GM23248 (cell line): ENCODE data around the gene ACOD1. TPM values are rescaled to one million over a fixed set of nuclear protein-coding genes. Genes with fewer than 3 reads are reported as not detected.

Source experiments
- DNase-seq: peaks from one replicate; pipeline ENCODE4 v3.0.0-alpha.2; 2015
- H2AFZ ChIP-seq: fragments of 200-600 bp; sonication (generic); 2 replicates; pipeline ENCODE4 v1.6.1; 2016; ENCODE audit warnings: antibody characterized with exemption
- H3F3A ChIP-seq: fragments of 200-600 bp; sonication (generic); 2 replicates; pipeline ENCODE4 v1.6.1; 2016; ENCODE audit warnings: mild to moderate bottlenecking, antibody characterized with exemption, mixed run types; ENCODE audit not compliant: insufficient read depth
- H3K27ac ChIP-seq: fragments of 200-600 bp; sonication (generic); 2 replicates; pipeline ENCODE4 v1.5.1; 2016; ENCODE audit warnings: mild to moderate bottlenecking
- H3K27me3 ChIP-seq: fragments of 200-600 bp; sonication (generic); replicated peaks from 2 replicates; pipeline ENCODE4 v1.6.1; 2016; ENCODE audit warnings: mild to moderate bottlenecking; ENCODE audit not compliant: insufficient read depth
- H3K36me3 ChIP-seq: fragments of 200-600 bp; sonication (generic); 2 replicates; pipeline ENCODE4 v1.6.1; 2016; ENCODE audit warnings: low read depth, mild to moderate bottlenecking
- H3K4me1 ChIP-seq: fragments of 200-600 bp; sonication (generic); 2 replicates; pipeline ENCODE4 v1.6.1; 2016; ENCODE audit warnings: mild to moderate bottlenecking; ENCODE audit not compliant: insufficient read depth
- H3K4me2 ChIP-seq: fragments of 200-600 bp; sonication (generic); one replicate; pipeline ENCODE4 v1.6.1; 2016; ENCODE audit warnings: mild to moderate bottlenecking; ENCODE audit not compliant: unreplicated experiment
- H3K4me3 ChIP-seq: fragments of 200-600 bp; sonication (generic); 2 replicates; pipeline ENCODE4 v1.5.1; 2016; ENCODE audit warnings: mild to moderate bottlenecking
- H3K79me2 ChIP-seq: fragments of 200-600 bp; sonication (generic); 2 replicates; pipeline ENCODE4 v1.6.1; 2016; ENCODE audit warnings: mild to moderate bottlenecking; ENCODE audit not compliant: insufficient read depth
- H3K9ac ChIP-seq: fragments of 200-600 bp; sonication (generic); 2 replicates; pipeline ENCODE4 v1.6.1; 2016; ENCODE audit warnings: mild to moderate bottlenecking
- H3K9me2 ChIP-seq: fragments of 200-600 bp; sonication (generic); 2 replicates; pipeline ENCODE4 v1.6.1; 2016; ENCODE audit warnings: mixed run types, mild to moderate bottlenecking, moderate library complexity; ENCODE audit not compliant: insufficient read depth
- H3K9me3 ChIP-seq: fragments of 200-600 bp; sonication (generic); one replicate; pipeline ENCODE4 v1.6.1; 2017; ENCODE audit warnings: low read depth
- H4K20me1 ChIP-seq: fragments of 200-600 bp; sonication (generic); 2 replicates; pipeline ENCODE4 v1.6.0; 2016; ENCODE audit not compliant: insufficient read depth
- EZH2 ChIP-seq: fragments of 200-600 bp; sonication (generic); IDR thresholded peaks from 2 replicates; pipeline ENCODE4 v1.6.1; 2018; ENCODE audit warnings: antibody characterized with exemption, mild to moderate bottlenecking; ENCODE audit not compliant: insufficient read depth, poor library complexity, severe bottlenecking
- EZH2phosphoT487 ChIP-seq: fragments of 200-600 bp; sonication (generic); IDR thresholded peaks from 2 replicates; pipeline ENCODE4 v1.6.1; 2018; ENCODE audit warnings: antibody characterized with exemption, moderate library complexity, mild to moderate bottlenecking, low read depth; ENCODE audit not compliant: insufficient read depth
- WGBS, 2 experiments: methylation state at CpG; one replicate each; pipeline ENCODE4 v1.1.6; 2015 to 2017; ENCODE audit warnings: low lambda C conversion rate in 2 of 2, low coverage in 1 of 2; ENCODE audit errors: missing lambda C conversion rate in 2 of 2; 5-methylcytosine and 5-hydroxymethylcytosine counted together
- in situ Hi-C: fragments of 300-500 bp; cut with MboI; formaldehyde crosslinking; loops from 2 replicates; pipeline ENCODE4 v1.15.0; 2020
- polyA plus RNA-seq: library from polyadenylated mRNA; unstranded; fragments of >200 nt; fragmentation: Nextera tagmentation; extraction: Ambion mirVana; gene quantifications from 2 replicates; pipeline ENCODE4 v1.2.1, GENCODE V29; 2016
- total RNA-seq: library from RNA; depleted of rRNA; stranded (reverse); fragments of >200 nt; shearing (Covaris generic); gene quantifications from 2 replicates; pipeline ENCODE4 v1.2.3, GENCODE V29; 2014

The ACOD1 gene
- total and polyA plus RNA-seq, 2 experiments from 2014 or later: not detected

- Histone ChIP-seq H3K9me2 (no peaks in the 10 kb centered on the region), H3K27me3 (no peaks in the 10 kb centered on the region), H2AFZ (no peak overlapping the region), H3F3A (peaks cover 11% of the 10 kb centered on the region; the same call in 1 of the 2 replicates), H3K79me2 (no peaks in the 10 kb centered on the region), H4K20me1 (no peaks in the 10 kb centered on the region), H3K36me3 (no peaks in the 10 kb centered on the region), H3K4me1 (peaks cover 12% of the 10 kb centered on the region), H3K4me3 (no peak overlapping the region), H3K27ac (no peak overlapping the region), H3K4me2 (no peak overlapping the region), H3K9me3 (no peaks in the 10 kb centered on the region), H3K9ac (no peak overlapping the region)
- in situ Hi-C loops: no loop called here
- TF ChIP-seq EZH2 (no peak), EZH2phosphoT487 (no peak)
- WGBS, 2 experiments: 88 to 97% methylated on average over 2 of the region's 2 CpGs
- no peak for DNase-seq
Observed at GRCh38 chr13:76950101-76950500, 1.8 kb downstream of the ACOD1 start.

GRCh38 chr13:76953968-76954367 lies 5.7 kb downstream of the ACOD1 start:
- no peak overlapping the region for H3K9ac ChIP-seq
- no peak overlapping the region for H3K4me3 ChIP-seq
- no peaks in the 10 kb centered on the region for H3K9me2 ChIP-seq
- no peak for DNase-seq
- no peaks in the 10 kb centered on the region for H3K9me3 ChIP-seq
- H3K36me3 ChIP-seq: no peaks in the 10 kb centered on the region
- H3K4me2 ChIP-seq: no peak overlapping the region
- H2AFZ ChIP-seq: no peak overlapping the region
- H3K4me1 ChIP-seq: no peaks in the 10 kb centered on the region
- H3K79me2 ChIP-seq: no peaks in the 10 kb centered on the region
- in situ Hi-C loops: no loop called here
- no peak for TF ChIP-seq EZH2
- TF ChIP-seq EZH2phosphoT487: no peak
- WGBS, 2 experiments: 17 to 25% methylated on average over 3 of the region's 3 CpGs
- H3K27me3 ChIP-seq: no peaks in the 10 kb centered on the region
- H3F3A ChIP-seq: no peaks in the 10 kb centered on the region
- no peaks in the 10 kb centered on the region for H4K20me1 ChIP-seq
- H3K27ac ChIP-seq: no peak overlapping the region

- H3K9me2 ChIP-seq: no peaks in the 10 kb centered on the region
- H3K4me3 ChIP-seq: no peak overlapping the region
- no peaks in the 10 kb centered on the region for H4K20me1 ChIP-seq
- H3K79me2 ChIP-seq: no peaks in the 10 kb centered on the region
- in situ Hi-C loops: no loop called here
- H3K36me3 ChIP-seq: no peaks in the 10 kb centered on the region
- peak; percentile 20 for DNase-seq
- H3K9ac ChIP-seq: no peak overlapping the region
- H3F3A ChIP-seq: no peaks in the 10 kb centered on the region
- H2AFZ ChIP-seq: no peak overlapping the region
- H3K4me2 ChIP-seq: no peak overlapping the region
- H3K9me3 ChIP-seq: no peaks in the 10 kb centered on the region
- no peaks in the 10 kb centered on the region for H3K27me3 ChIP-seq
- 77 to 82% methylated on average over 6 of the region's 6 CpGs for WGBS, 2 experiments
- H3K4me1 ChIP-seq: no peaks in the 10 kb centered on the region
- no peak overlapping the region for H3K27ac ChIP-seq
- TF ChIP-seq EZH2: no peak
- TF ChIP-seq EZH2phosphoT487: no peak
Observed at GRCh38 chr13:76954538-76954937, 6.2 kb downstream of the ACOD1 start.

GRCh38 chr13:76955193-76955592 lies 6.9 kb downstream of the ACOD1 start:
- DNase-seq: no peak
- TF ChIP-seq EZH2: no peak
- no peak for TF ChIP-seq EZH2phosphoT487
- in situ Hi-C loops: no loop called here
- no peak overlapping the region for H3K4me3 ChIP-seq
- WGBS, 2 experiments: 63 to 67% methylated on average over 4 of the region's 4 CpGs
- H3K9me2 ChIP-seq: no peaks in the 10 kb centered on the region
- no peak overlapping the region for H3K27ac ChIP-seq
- H3K9me3 ChIP-seq: no peaks in the 10 kb centered on the region
- no peak overlapping the region for H2AFZ ChIP-seq
- no peaks in the 10 kb centered on the region for H4K20me1 ChIP-seq
- no peak overlapping the region for H3K9ac ChIP-seq
- H3K27me3 ChIP-seq: no peaks in the 10 kb centered on the region
- no peak overlapping the region for H3K4me2 ChIP-seq
- no peaks in the 10 kb centered on the region for H3K79me2 ChIP-seq
- H3F3A ChIP-seq: no peaks in the 10 kb centered on the region
- H3K4me1 ChIP-seq: no peaks in the 10 kb centered on the region
- no peaks in the 10 kb centered on the region for H3K36me3 ChIP-seq

- Histone ChIP-seq H3K9me3 (no peaks in the 10 kb centered on the region), H3K9me2 (no peaks in the 10 kb centered on the region), H3K4me3 (no peak overlapping the region), H3K79me2 (no peaks in the 10 kb centered on the region), H3K4me1 (no peaks in the 10 kb centered on the region), H3F3A (no peaks in the 10 kb centered on the region), H3K36me3 (no peaks in the 10 kb centered on the region), H3K27ac (no peak overlapping the region), H4K20me1 (no peaks in the 10 kb centered on the region), H3K9ac (no peak overlapping the region), H3K4me2 (no peak overlapping the region), H2AFZ (no peak overlapping the region), H3K27me3 (no peaks in the 10 kb centered on the region)
- in situ Hi-C loops: no loop called here
- DNase-seq: no peak
- 55 to 66% methylated on average over 5 of the region's 5 CpGs for WGBS, 2 experiments
- no peak for TF ChIP-seq EZH2phosphoT487
- TF ChIP-seq EZH2: no peak
Observed at GRCh38 chr13:76955661-76956060, 7.3 kb downstream of the ACOD1 start.
